H9 (cell line): ENCODE measurements around the gene RYR1. TPM values are rescaled to one million over a fixed set of nuclear protein-coding genes. Genes with fewer than 3 reads are reported as not detected.

Source experiments
- DNase-seq: peaks from one replicate; pipeline ENCODE4 v3.0.0-alpha.2; 2017
- H2AFZ ChIP-seq: one replicate; pipeline ENCODE4 v1.6.1; 2013; ENCODE audit warnings: mild to moderate bottlenecking, low read length, control low read depth, moderate library complexity
- H2AK5ac ChIP-seq: 2 replicates; pipeline ENCODE4 v1.6.1; 2013; ENCODE audit warnings: low read length, control low read depth, mixed read lengths; ENCODE audit not compliant: insufficient read length
- H2BK120ac ChIP-seq: one replicate; pipeline ENCODE4 v1.6.1; 2013; ENCODE audit warnings: low read depth, mild to moderate bottlenecking, low read length, control low read depth, inconsistent platforms; ENCODE audit not compliant: poor library complexity, severe bottlenecking
- H2BK12ac ChIP-seq: 2 replicates; pipeline ENCODE4 v1.6.1; 2013; ENCODE audit warnings: low read length, control low read depth, mixed read lengths, low read depth; ENCODE audit not compliant: insufficient read length
- H2BK15ac ChIP-seq: 2 replicates; pipeline ENCODE4 v1.6.1; 2013; ENCODE audit warnings: low read depth, low read length, control low read depth
- H2BK20ac ChIP-seq: one replicate; pipeline ENCODE4 v1.6.1; 2013; ENCODE audit warnings: low read depth, mild to moderate bottlenecking, low read length, control low read depth, inconsistent platforms; ENCODE audit not compliant: poor library complexity, severe bottlenecking
- H2BK5ac ChIP-seq: 2 replicates; pipeline ENCODE4 v1.6.1; 2013; ENCODE audit warnings: low read length, control low read depth, mixed read lengths; ENCODE audit not compliant: insufficient read length
- H3K14ac ChIP-seq: 2 replicates; pipeline ENCODE4 v1.6.1; 2013; ENCODE audit warnings: low read length, control low read depth; ENCODE audit not compliant: insufficient read depth
- H3K18ac ChIP-seq: 2 replicates; pipeline ENCODE4 v1.6.1; 2013; ENCODE audit warnings: low read depth, mild to moderate bottlenecking, mixed read lengths, low read length, control low read depth; ENCODE audit not compliant: insufficient read length
- H3K23ac ChIP-seq: 2 replicates; pipeline ENCODE4 v1.6.1; 2013; ENCODE audit warnings: low read length, control low read depth, mixed read lengths, low read depth; ENCODE audit not compliant: insufficient read length
- H3K23me2 ChIP-seq: 2 replicates; pipeline ENCODE4 v1.6.1; 2013; ENCODE audit warnings: low read depth, mild to moderate bottlenecking, mixed read lengths, low read length, control low read depth; ENCODE audit not compliant: insufficient read length, poor library complexity, severe bottlenecking
- H3K27ac ChIP-seq: 2 replicates; pipeline ENCODE4 v1.5.1; 2013; ENCODE audit warnings: low read length, control low read depth, mixed read lengths, low read depth; ENCODE audit not compliant: insufficient read length
- H3K27me3 ChIP-seq: 2 replicates; pipeline ENCODE4 v1.6.1; 2013; ENCODE audit warnings: low read length, control low read depth, inconsistent platforms; ENCODE audit not compliant: insufficient read depth
- H3K4ac ChIP-seq: 2 replicates; pipeline ENCODE4 v1.6.1; 2013; ENCODE audit warnings: low read depth, mild to moderate bottlenecking, control low read depth, inconsistent platforms, low read length, moderate library complexity
- H3K4me1 ChIP-seq: 2 replicates; pipeline ENCODE4 v1.6.1; 2013; ENCODE audit warnings: low read length, control low read depth, inconsistent platforms; ENCODE audit not compliant: insufficient read depth
- H3K4me2 ChIP-seq: 2 replicates; pipeline ENCODE4 v1.6.1; 2013; ENCODE audit warnings: low read length, control low read depth, mixed read lengths; ENCODE audit not compliant: insufficient read length, insufficient read depth
- H3K56ac ChIP-seq: 2 replicates; pipeline ENCODE4 v1.6.1; 2013; ENCODE audit warnings: low read depth, mild to moderate bottlenecking, mixed read lengths, low read length, control low read depth; ENCODE audit not compliant: insufficient read length
- H3K79me1 ChIP-seq: 2 replicates; pipeline ENCODE4 v1.6.1; 2013; ENCODE audit warnings: low read depth, mild to moderate bottlenecking, moderate library complexity, low read length, control low read depth, inconsistent platforms; ENCODE audit not compliant: insufficient read depth, poor library complexity, severe bottlenecking
- H3K79me2 ChIP-seq: 2 replicates; pipeline ENCODE4 v1.6.1; 2013; ENCODE audit warnings: low read length, control low read depth, inconsistent platforms; ENCODE audit not compliant: insufficient read depth
- H3K9ac ChIP-seq: 2 replicates; pipeline ENCODE4 v1.6.1; 2013; ENCODE audit warnings: low read length, control low read depth, mixed read lengths; ENCODE audit not compliant: insufficient read length; ENCODE audit errors: extremely low read depth
- H3K9me3 ChIP-seq: one replicate; pipeline ENCODE4 v1.6.1; 2013; ENCODE audit warnings: low read depth, low read length, inconsistent platforms; ENCODE audit not compliant: control insufficient read depth
- H3T11ph ChIP-seq: one replicate; pipeline ENCODE4 v1.6.1; 2013; ENCODE audit warnings: mild to moderate bottlenecking, low read length, control low read depth, inconsistent platforms
- H4K20me1 ChIP-seq: one replicate; pipeline ENCODE4 v1.6.1; 2013; ENCODE audit not compliant: control insufficient read depth, insufficient read length, insufficient read depth
- H4K5ac ChIP-seq: 2 replicates; pipeline ENCODE4 v1.6.1; 2013; ENCODE audit warnings: low read depth, mild to moderate bottlenecking, mixed read lengths, low read length, control low read depth; ENCODE audit not compliant: insufficient read length
- H4K8ac ChIP-seq: replicated peaks from 2 replicates; pipeline ENCODE4 v1.6.1; 2013; ENCODE audit warnings: low read length, control low read depth, mixed read lengths, low read depth; ENCODE audit not compliant: insufficient read length
- H4K91ac ChIP-seq: 2 replicates; pipeline ENCODE4 v1.6.1; 2013; ENCODE audit warnings: low read depth, mild to moderate bottlenecking, moderate library complexity, mixed read lengths, low read length, control low read depth; ENCODE audit not compliant: insufficient read length
- H3K27ac Mint-ChIP-seq, 3 experiments: 2 replicates in 2 of 3; 3 replicates in 1 of 3; pipeline ENCODE4 v1.8.0; 2020 to 2021; ENCODE audit warnings: mixed read lengths in 3 of 3, mild to moderate bottlenecking in 1 of 3, moderate library complexity in 1 of 3
- H3K27me3 Mint-ChIP-seq: 2 replicates; pipeline ENCODE4 v1.8.0; 2021; ENCODE audit warnings: low read depth, mild to moderate bottlenecking, moderate library complexity, mixed read lengths
- H3K36me3 Mint-ChIP-seq, 3 experiments: 2 replicates in 2 of 3; 3 replicates in 1 of 3; pipeline ENCODE4 v1.8.0; 2020 to 2021; ENCODE audit warnings: low read depth in 3 of 3, mixed read lengths in 3 of 3; ENCODE audit not compliant: insufficient read depth in 1 of 3
- H3K4me1 Mint-ChIP-seq, 2 experiments: 2 replicates each; pipeline ENCODE4 v1.8.0; 2020; ENCODE audit warnings: mixed read lengths in 2 of 2
- H3K4me3 Mint-ChIP-seq, 2 experiments: 2 replicates in 1 of 2; 3 replicates in 1 of 2; pipeline ENCODE4 v1.8.0; 2020 to 2021; ENCODE audit warnings: mild to moderate bottlenecking in 2 of 2, mixed read lengths in 2 of 2, moderate library complexity in 1 of 2
- H3K9me3 Mint-ChIP-seq, 2 experiments: 2 replicates in 1 of 2; 3 replicates in 1 of 2; pipeline ENCODE4 v1.8.0; 2020; ENCODE audit warnings: mild to moderate bottlenecking in 2 of 2, mixed read lengths in 2 of 2, moderate library complexity in 1 of 2
- CTCF ChIP-seq: fragments of 200-600 bp; sonication (generic); conservative IDR thresholded peaks from 3 replicates; pipeline ENCODE4 v1.8.0; 2021; ENCODE audit warnings: antibody characterized with exemption, mild to moderate bottlenecking
- WGBS: extraction: QIAGEN DNeasy Blood & Tissue Kit; methylation state at CpG from one replicate; pipeline ENCODE4 v1.1.7; 2013; ENCODE audit warnings: missing lambda C conversion rate, low lambda C conversion rate, mixed read lengths; ENCODE audit not compliant: insufficient read length; ENCODE audit errors: extremely low coverage; 5-methylcytosine and 5-hydroxymethylcytosine counted together
- total RNA-seq: library from RNA; stranded (reverse); gene quantifications from 2 replicates; pipeline ENCODE4 v1.2.1, GENCODE V29; 2021

RYR1 gene
- total RNA-seq, 1 experiment from 2014 or later = 8.9 TPM

GRCh38 chr19:38561658-38562057, 128.2 kb downstream of the RYR1 start:
- H2BK20ac ChIP-seq = no peak overlapping the region
- no peak overlapping the region for H3K4ac ChIP-seq
- H3K23ac ChIP-seq = no peak overlapping the region
- no peaks in the 10 kb centered on the region for H3K79me1 ChIP-seq
- no peak overlapping the region for H3K14ac ChIP-seq
- H2BK120ac ChIP-seq = no peak overlapping the region
- no peak overlapping the region for H4K91ac ChIP-seq
- Mint-ChIP-seq H3K4me1 (no peaks in the 10 kb centered on the region), H3K36me3 (peaks cover 16 to 24% (median 21%) of the 10 kb centered on the region in 3 experiments), H3K9me3 (no peaks in the 10 kb centered on the region), H3K4me3 (no peak overlapping the region), H3K27me3 (peaks cover 2% of the 10 kb centered on the region; the same call in 1 of the 2 replicates), H3K27ac (peak overlapping the region in 1 of 3 experiments; percentile 63; a peak in 1 of 7 replicates)
- no peak overlapping the region for H2BK12ac ChIP-seq
- no peak overlapping the region for H2AFZ ChIP-seq
- no peak overlapping the region for H3K18ac ChIP-seq
- H4K5ac ChIP-seq = no peak overlapping the region
- no peaks in the 10 kb centered on the region for H3K4me1 ChIP-seq
- H3K4me2 ChIP-seq = no peak overlapping the region
- H3K27me3 ChIP-seq = no peaks in the 10 kb centered on the region
- no peak overlapping the region for H4K8ac ChIP-seq
- no peak overlapping the region for H3K27ac ChIP-seq
- H3K9ac ChIP-seq = no peak overlapping the region
- no peak for DNase-seq
- no peak for TF ChIP-seq CTCF
- H3K56ac ChIP-seq = no peak overlapping the region
- no peak overlapping the region for H2BK15ac ChIP-seq
- H3T11ph ChIP-seq = no peak overlapping the region
- WGBS = no CpG with 5 or more reads among the region's 11 CpGs
- no peaks in the 10 kb centered on the region for H3K9me3 ChIP-seq
- H3K79me2 ChIP-seq = no peaks in the 10 kb centered on the region
- no peak overlapping the region for H2AK5ac ChIP-seq
- H3K23me2 ChIP-seq = no peaks in the 10 kb centered on the region
- H4K20me1 ChIP-seq = peaks cover 1% of the 10 kb centered on the region
- H2BK5ac ChIP-seq = no peak overlapping the region
